Stimulated activated CD4-positive, alpha-beta T cell treated with anti-CD3 and anti-CD28 coated beads, Interleukin-1b, Interleukin-23, amount 100 ng/mL, for 24 hours (primary cell): ENCODE results near the gene STON2.
"Not testable (repeated sequence)": the region's sequence is repeated elsewhere in the genome, so short reads cannot be mapped to it uniquely, and the experiment has no call there.

ENCODE experiments used
- DNase-seq, 4 experiments: peaks; one replicate each; pipeline ENCODE4 v3.0.0-alpha.2; 2020; ENCODE audit warnings: low read depth in 4 of 4, low spot score in 1 of 4

Gene STON2

DNA sequence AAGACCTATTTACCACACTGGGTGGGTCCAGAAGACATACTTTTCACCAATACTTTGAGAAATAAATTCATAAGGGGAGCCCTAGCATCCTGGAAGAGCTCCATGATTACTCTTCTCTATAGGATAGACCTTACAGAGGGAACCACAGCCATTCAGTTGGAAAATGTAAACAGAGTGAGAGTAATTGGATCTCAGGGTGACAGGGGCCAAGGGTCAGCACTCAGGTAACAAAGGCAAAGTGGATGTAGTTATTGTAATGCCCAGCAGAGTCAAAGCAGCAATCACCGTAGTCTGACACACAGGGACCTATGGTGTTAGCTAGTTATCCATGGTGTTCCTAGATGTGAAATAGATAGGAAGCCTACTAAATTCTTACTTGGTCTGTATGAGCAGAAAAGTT is 168.6 kb downstream of the STON2 start:
- DNase-seq: no peak

- DNase-seq: no peak
Observed at GRCh38 chr14:81224222-81224621, 175.9 kb downstream of the STON2 start.

DNA sequence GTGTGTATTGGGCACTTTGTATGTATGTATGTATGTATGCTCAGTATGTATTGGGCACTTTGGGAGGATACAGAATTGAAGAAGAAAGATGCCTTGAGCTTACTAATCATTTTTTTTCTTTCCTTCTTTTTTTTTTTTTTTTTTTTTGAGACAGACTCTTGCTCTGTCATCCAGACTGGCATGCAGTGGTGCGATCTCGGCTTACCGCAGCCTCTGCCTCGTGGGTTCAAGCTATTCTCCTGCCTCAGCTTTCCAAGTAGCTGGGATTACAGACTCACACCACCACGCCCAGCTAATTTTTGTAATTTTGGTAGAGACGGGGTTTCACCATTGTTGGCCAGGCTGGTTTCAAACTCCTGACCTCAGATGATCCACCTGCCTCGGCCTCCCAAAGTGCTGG is 176.3 kb downstream of the STON2 start:
- DNase-seq: not testable (repeated sequence)

GRCh38 chr14:81222691-81223090 is 177.4 kb downstream of the STON2 start:
- no peak for DNase-seq

GRCh38 chr14:81222126-81222525 is 178.0 kb downstream of the STON2 start:
- no peak for DNase-seq

DNA sequence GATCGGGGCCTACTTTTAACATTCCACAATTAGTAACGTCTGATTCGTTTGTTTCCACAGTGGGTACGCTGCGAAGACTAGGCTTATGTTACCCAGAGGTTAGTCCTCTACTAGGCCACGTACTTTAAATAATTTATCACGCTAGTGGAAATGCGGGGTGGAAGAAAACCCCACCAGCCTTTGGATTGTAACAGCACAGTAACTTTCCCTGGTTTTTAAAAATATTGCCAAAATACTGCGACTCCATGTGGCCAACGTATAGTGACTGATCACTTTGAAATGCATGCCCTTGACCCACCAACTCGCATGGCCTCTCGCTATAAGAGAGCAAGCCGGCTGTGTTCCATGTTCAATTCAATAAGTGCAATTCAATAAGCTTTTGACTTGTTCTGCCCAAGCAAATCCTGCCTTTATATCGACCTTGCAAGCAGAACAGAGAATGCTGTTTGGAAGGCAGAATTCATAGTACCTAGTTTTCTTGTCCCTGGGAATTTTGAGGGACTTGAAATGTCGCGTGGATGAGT is 178.5 kb downstream of the STON2 start:
- DNase-seq: no peak

GRCh38 chr14:81220830-81221578 is 179.1 kb downstream of the STON2 start, which contains the start of gene GTF2A1:
GTF2A1 (minus strand) TSS chr14:81220959; CDS start chr14:81220518, 441 bp downstream.
- DNase-seq: peak; percentile 84 to 91 (median 88)

GRCh38 chr14:81220580-81220829 is 179.6 kb downstream of the STON2 start:
- DNase-seq: no peak

DNA sequence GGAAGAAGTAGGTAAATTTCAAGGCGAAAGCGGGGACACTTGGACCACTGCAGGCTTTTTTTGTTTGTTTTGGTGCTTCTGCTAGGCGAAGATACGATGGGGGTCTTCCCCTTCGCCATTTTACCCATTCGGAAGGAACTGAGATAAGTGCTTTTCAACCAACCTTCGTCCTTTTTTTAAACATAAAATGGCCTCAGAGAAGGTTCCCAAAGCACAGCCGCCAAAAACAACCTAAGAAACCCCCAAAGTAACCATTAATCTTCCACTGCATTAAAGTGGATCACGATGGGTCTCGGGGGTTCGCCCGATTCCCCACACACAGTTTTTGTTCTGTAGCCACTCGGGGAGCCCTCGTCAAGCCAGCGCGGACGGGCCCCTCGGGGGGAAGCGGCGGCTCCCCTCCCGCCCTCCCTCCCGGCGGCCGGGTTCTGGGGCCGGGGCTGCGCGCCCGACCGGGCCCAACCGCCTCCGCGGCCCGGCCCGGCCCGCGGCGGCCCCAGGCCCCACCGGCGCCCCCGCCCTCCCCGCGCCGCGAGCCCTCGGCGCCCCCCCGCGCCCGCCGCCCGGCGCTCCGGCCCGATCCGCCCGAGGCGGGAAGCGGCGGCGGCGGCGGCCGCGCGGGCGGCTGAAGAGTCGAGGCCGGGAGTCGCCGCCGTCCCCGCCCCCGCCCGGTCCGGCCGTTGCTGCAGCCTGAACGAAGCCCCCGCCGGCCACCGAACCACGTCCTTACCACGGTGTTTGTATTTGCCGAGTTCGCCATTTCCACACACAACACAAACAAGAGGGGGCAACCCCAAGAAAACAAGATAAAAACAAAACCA is 180.2 kb downstream of the STON2 start:
- DNase-seq: peak in 2 of 4 experiments; percentile 9

GRCh38 chr14:81219210-81219758 is 180.8 kb downstream of the STON2 start:
- DNase-seq: peak; percentile 59 to 69 (median 66)

DNA sequence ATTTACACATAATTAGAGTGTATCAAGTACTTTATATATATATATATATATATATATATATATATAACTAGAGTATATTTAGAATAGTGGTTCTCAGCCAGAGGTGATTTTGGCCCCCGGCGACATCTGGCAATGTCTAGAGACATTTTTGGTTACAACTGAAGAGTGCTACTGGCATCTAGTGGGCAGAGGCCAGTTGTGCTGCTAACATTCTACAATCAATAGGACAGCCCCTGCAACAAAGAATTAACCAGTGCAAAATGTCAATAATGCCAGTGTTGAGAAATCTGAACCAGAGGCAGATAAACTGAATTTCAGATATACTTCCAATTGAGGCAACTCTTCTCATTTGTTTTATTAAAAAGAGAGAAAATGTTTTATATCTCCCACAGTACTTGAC is 188.3 kb downstream of the STON2 start:
- DNase-seq: no peak
